ENCODE results near the gene PHACTR3.

DNA sequence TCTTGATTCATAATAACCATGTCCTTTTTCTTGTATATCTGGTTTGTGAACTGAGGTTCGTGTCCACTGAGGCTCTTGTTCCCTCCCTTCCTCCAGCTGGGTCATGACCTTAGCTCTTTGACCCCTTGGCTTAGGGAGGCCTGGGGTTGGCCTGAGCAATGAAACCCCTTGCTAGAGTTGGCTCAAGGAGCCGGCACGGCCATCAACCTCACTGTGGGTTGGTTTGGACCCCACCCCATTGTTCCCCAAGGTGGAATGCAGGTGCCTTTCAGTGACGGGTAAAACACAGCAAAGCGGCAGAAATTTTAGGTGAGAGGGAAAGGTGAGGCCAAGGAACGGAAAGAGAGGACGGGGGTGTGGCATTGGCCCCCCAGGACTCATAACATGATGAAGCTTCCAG is 44.5 kb upstream of the PHACTR3 start:
- TF ChIP-seq, protein P1, sequence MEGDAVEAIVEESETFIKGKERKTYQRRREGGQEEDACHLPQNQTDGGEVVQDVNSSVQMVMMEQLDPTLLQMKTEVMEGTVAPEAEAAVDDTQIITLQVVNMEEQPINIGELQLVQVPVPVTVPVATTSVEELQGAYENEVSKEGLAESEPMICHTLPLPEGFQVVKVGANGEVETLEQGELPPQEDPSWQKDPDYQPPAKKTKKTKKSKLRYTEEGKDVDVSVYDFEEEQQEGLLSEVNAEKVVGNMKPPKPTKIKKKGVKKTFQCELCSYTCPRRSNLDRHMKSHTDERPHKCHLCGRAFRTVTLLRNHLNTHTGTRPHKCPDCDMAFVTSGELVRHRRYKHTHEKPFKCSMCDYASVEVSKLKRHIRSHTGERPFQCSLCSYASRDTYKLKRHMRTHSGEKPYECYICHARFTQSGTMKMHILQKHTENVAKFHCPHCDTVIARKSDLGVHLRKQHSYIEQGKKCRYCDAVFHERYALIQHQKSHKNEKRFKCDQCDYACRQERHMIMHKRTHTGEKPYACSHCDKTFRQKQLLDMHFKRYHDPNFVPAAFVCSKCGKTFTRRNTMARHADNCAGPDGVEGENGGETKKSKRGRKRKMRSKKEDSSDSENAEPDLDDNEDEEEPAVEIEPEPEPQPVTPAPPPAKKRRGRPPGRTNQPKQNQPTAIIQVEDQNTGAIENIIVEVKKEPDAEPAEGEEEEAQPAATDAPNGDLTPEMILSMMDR (IDR thresholded peaks at IDR 0.05) = no peak
- TF ChIP-seq EZH2phosphoT487 (IDR thresholded peaks at IDR 0.05) = no peak

All from neural progenitor cell (in vitro differentiated cells).